IPS DF 6.9 (cell line): ENCODE data around the gene ETDC.

ENCODE experiments used
- DNase-seq: peaks from one replicate; pipeline ENCODE4 v3.0.0-alpha.2; 2013; ENCODE audit warnings: low read depth, low spot score
- H3K27ac ChIP-seq: one replicate; pipeline ENCODE4 v1.5.1; 2013; ENCODE audit warnings: low read length, control low read depth
- H3K27me3 ChIP-seq: 2 replicates; pipeline ENCODE4 v1.6.1; 2013; ENCODE audit warnings: mild to moderate bottlenecking, low read length; ENCODE audit not compliant: control insufficient read depth, insufficient read depth
- H3K36me3 ChIP-seq: 2 replicates; pipeline ENCODE4 v1.6.1; 2013; ENCODE audit warnings: low read length; ENCODE audit not compliant: control insufficient read depth, insufficient read depth
- H3K4me1 ChIP-seq: 2 replicates; pipeline ENCODE4 v1.6.1; 2013; ENCODE audit warnings: low read length; ENCODE audit not compliant: control insufficient read depth, insufficient read depth
- H3K4me3 ChIP-seq: 2 replicates; pipeline ENCODE4 v1.5.1; 2013; ENCODE audit warnings: mild to moderate bottlenecking, low read length
- H3K9me3 ChIP-seq: 2 replicates; pipeline ENCODE4 v1.6.1; 2013; ENCODE audit warnings: low read length, inconsistent platforms; ENCODE audit not compliant: control insufficient read depth, insufficient read depth
- WGBS: extraction: QIAGEN DNeasy Blood & Tissue Kit; methylation state at CpG from one replicate; pipeline ENCODE4 v1.1.7; 2013; ENCODE audit warnings: mixed read lengths, missing lambda C conversion rate; ENCODE audit not compliant: insufficient read length, insufficient coverage; 5-methylcytosine and 5-hydroxymethylcytosine counted together

Gene ETDC

GRCh38 chrX:135345107-135345589 is 35.9 kb downstream of the ETDC start:
- no peak overlapping the region for H3K27ac ChIP-seq
- H3K4me1 ChIP-seq: no peaks in the 10 kb centered on the region; the same call in 1 of the 2 replicates
- no peak for DNase-seq

GRCh38 chrX:135346975-135347374 is 37.7 kb downstream of the ETDC start:
- H3K27ac ChIP-seq: no peak overlapping the region
- no peaks in the 10 kb centered on the region for H3K27me3 ChIP-seq
- H3K4me1 ChIP-seq: no peaks in the 10 kb centered on the region; the same call in 1 of the 2 replicates
- H3K9me3 ChIP-seq: no peaks in the 10 kb centered on the region
- no CpG with 5 or more reads among the region's 6 CpGs for WGBS
- H3K4me3 ChIP-seq: no peak overlapping the region
- no peaks in the 10 kb centered on the region for H3K36me3 ChIP-seq
- no peak for DNase-seq

More at GRCh38 chrX:135345107-135345589, 35.9 kb downstream of the ETDC start:
- no CpG with 5 or more reads among the region's 18 CpGs for WGBS
- H3K36me3 ChIP-seq: no peaks in the 10 kb centered on the region
- peak overlapping the region; percentile 88; the same call in 1 of the 2 replicates for H3K4me3 ChIP-seq
- no peaks in the 10 kb centered on the region for H3K9me3 ChIP-seq
- no peaks in the 10 kb centered on the region for H3K27me3 ChIP-seq

- Histone ChIP-seq H3K4me3 (no peak overlapping the region), H3K4me1 (no peaks in the 10 kb centered on the region; the same call in 1 of the 2 replicates), H3K9me3 (no peaks in the 10 kb centered on the region), H3K27me3 (no peaks in the 10 kb centered on the region), H3K27ac (no peak overlapping the region), H3K36me3 (no peaks in the 10 kb centered on the region)
- no peak for DNase-seq
Measured at GRCh38 chrX:135347381-135348016, 38.2 kb downstream of the ETDC start.

DNA sequence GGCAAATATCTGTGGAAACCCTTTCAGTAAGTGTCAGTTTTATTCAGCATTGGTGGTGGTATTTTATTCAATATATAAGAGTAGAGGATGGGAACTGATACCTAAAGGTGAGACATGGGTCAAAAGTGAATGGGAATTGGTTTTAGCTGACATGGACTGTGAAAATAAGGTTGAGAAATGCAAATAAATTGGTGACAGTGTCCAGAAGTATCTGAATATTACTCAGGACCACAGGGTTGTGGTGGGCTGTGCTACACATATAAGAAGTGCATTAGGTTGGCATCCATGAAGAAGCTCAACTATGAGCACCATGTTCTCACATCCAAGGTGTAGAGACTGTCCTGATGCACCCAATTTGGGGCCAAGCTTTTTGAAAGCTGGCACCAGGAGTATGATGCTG is 45.0 kb downstream of the ETDC start:
- Histone ChIP-seq H3K27ac (no peak overlapping the region), H3K4me1 (no peaks in the 10 kb centered on the region), H3K9me3 (no peaks in the 10 kb centered on the region), H3K4me3 (no peak overlapping the region), H3K36me3 (no peaks in the 10 kb centered on the region), H3K27me3 (no peaks in the 10 kb centered on the region)
- DNase-seq: no peak
